Endometrium (tissue), 2 donors: Measurements from ENCODE around the gene POLE.

Experiments used
- FAIRE-seq: peaks from 2 replicates; lab custom pipeline; 2012; peaks lifted over from hg19 to GRCh38; lab: Jason Lieb, UNC
- donor health status: control.
- donor health status: control.

Gene POLE

DNA sequence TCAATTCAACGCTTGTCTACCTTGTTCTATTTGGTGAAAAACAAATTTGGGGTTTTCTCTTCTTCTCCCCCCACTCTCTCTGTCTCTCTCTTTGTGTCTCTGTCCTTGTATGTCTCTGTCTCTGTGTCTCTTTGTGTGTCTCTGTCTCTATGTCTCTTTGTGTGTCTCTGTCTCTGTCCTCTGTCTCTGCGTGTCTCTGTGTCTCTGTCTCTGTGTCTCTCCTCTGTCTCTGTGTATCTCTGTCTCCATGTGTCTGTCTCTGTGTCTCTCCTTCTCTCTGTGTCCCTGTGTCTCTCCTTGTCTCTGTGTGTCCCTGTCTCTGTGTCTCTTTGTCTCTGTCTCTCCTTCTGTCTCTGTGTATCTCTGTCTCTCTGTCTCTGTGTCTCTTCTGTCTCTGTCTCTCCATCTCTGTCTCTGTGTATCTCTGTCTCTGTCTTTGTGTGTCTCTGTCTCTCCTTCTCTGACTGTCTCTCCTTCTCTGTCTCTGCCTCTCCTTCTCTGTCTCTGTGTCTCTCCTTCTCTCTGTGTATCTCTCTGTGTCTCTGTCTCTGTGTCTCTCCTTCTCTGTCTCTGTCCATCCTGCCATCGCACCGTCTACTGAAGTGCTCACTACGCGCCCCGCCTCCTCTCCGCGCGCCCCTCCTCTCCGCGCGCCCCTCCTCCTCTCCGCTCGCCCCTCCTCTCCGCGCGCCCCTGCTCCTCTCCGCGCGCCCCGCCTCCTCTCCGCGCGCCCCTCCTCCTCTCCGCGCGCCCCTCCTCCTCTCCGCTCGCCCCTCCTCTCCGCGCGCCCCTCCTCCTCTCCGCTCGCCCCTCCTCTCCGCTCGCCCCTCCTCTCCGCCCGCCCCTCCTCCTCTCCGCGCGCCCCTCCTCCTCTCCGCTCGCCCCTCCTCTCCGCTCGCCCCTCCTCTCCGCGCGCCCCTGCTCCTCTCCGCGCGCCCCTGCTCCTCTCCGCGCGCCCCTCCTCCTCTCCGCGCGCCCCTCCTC lies 89.5 kb downstream of the POLE start:
- FAIRE-seq, result no peak

DNA sequence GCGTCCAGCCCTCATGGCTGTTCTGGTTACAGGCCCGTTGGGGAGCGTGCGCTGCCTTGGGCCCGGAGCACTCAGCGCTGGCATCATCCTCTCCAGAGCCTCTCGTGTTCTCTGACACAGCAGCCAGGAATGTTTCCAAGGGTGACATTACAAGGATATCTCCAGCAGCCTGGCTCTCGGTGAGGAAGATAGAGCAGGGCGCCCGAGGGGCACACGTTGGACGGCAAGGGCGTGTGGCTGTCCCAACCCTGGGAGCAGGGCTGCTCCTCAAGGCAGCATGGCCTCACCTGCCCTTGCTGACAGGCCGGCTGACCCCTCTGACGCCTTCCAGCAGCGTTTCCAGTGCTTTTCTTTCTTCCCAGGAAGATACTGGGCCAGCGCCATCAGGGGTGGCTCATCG lies 91.1 kb downstream of the POLE start:
- no peak for FAIRE-seq

DNA sequence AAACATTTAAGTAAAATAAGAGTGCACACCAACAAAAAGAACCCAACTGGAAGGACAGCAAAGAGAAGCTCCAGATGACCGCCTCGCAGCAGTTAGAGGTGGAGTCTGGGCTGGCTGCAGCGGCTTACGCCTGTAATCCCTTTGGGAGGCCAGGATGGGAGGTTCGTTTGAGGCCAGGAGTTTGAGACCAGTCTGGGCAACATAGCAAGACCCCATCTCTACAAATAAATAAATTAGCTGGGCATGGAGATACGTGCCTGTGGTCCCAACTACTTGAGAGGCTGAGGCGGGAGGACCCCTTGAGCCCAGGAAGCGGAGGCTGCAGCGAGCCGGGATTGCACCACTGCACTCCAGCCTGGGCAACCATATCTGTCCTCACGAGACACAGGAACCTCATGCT lies 92.0 kb downstream of the POLE start:
- no peak for FAIRE-seq

DNA sequence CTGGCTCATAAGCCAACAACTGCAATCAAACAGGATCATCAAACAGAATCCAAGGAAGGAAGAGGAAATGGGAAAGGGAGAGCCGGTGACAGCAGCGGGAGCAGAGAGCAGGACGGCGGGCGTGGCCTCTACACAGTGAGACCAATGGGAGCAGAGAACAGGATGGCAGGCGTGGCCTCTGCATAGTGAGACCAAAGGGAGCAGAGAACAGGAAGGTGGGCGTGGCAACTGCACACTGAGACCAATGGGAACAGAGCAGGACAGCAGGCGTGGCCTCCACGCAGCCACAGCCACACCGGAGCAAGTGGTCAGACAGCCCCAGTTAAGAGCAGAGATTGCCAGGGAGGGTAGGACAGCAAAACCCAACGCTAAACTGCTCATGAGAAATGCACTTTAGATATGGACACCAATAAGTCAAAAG lies 93.2 kb downstream of the POLE start:
- peak; percentile 96 for FAIRE-seq

DNA sequence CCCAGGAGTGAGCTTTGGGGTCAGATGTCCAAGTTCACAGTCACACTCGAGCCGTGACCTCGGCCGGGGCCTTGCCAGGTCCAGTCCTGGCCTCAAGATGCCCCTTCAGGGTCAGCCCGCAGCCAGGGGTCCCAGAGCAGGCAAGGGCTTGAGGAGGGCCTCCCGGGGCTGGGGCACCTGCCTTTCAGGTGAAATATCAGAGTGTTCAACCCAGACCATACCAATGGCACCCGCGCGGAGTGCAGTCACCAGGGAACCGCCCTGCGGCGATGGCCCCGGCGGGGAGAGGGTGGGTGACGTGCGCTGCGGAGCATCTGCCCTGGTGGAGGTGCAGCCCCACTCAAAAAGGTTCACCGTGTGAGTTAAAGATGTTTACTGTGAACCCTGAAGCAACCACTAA lies 93.6 kb downstream of the POLE start:
- no peak for FAIRE-seq

DNA sequence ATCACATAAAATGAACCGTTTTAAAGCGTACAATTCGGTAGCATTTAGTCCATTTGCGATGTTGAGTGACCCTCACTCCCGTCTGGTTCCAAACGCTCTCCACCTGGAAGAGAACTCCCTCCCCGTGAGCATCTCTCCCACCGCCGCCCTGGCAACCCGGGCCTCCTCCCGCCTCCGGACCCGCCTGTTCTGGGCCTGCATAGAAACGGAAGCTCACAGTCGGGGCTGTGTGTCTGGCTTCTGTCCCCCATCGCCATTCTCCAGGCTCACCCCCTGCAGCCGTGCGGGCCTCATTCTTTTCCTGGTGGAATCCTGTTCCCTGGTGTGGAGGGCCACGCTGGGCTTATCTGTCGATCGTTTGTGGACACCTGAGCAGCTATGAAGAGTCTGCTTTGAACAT lies 94.1 kb downstream of the POLE start:
- no peak for FAIRE-seq

DNA sequence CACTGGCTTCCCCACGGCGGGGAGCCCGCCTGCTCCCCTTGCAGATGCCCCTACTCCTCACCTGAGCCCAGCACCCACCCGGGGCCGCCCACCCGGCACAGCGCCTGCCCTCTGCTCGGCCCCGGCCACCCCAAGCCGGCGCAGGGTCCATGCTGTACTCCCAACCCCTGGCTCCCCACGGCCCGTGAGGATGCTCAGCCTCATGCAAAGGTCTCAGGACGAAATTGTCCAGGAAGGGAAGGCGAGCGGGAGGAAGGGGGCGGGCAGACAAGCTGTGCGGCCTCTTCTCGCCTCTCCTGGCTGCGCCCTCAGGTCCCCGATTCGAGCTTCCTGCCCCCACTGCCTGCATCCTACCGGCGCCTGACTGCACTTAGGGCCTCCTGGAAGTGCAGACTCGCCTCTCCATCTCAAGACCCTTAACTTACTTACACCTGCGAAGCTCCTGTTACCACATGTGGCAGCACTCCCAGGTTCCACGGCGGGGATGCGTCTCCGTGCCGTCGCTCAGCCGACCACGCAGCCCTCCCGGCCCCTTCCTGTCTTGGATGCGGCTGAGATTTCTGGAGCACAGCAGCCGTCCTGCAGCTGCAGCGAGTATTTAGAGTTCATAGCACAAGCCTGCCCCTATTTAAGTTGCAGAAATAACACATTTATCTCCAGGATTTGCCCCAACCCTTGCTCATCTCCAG lies 94.7 kb downstream of the POLE start:
- FAIRE-seq, result no peak

DNA sequence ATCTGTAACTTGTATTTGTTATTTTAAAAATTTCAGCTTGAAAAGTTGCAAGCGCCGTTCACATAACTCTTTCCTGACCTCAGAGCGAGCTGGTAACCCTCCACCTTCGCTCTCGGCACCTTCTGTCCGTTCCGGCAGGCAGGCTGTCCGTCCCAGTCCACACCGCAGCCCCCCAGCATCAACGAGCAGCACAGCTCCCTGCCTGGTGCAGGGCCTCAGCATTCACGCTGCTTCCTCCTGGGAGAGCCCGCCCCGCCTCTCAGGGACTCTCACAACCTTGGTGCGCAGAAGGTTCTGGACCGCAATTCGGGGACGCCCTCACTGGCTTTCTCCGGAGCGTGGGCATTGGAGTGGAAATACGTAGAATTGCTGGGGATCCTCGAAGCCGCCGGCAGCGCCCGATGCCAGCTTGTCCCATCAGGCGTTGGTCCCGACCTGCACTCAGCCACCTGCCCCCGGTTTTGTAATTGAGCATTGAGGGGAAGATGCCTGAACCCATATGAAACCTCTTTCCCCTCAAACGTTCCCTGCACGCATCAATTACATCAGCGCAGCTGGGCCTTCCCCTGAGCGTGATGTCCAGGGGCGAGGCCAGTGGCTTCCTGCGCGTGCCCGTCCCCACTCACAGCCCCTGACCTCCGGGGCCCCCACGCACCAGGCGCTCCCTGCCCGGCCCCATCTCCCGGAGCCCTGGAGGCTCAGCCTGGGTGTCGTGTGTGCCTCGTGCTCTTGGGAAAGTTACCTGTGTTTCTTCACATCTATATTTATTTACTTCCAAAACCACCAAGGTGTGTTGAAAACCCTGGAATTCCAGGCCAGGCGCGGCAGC lies 95.8 kb downstream of the POLE start:
- no peak for FAIRE-seq

DNA sequence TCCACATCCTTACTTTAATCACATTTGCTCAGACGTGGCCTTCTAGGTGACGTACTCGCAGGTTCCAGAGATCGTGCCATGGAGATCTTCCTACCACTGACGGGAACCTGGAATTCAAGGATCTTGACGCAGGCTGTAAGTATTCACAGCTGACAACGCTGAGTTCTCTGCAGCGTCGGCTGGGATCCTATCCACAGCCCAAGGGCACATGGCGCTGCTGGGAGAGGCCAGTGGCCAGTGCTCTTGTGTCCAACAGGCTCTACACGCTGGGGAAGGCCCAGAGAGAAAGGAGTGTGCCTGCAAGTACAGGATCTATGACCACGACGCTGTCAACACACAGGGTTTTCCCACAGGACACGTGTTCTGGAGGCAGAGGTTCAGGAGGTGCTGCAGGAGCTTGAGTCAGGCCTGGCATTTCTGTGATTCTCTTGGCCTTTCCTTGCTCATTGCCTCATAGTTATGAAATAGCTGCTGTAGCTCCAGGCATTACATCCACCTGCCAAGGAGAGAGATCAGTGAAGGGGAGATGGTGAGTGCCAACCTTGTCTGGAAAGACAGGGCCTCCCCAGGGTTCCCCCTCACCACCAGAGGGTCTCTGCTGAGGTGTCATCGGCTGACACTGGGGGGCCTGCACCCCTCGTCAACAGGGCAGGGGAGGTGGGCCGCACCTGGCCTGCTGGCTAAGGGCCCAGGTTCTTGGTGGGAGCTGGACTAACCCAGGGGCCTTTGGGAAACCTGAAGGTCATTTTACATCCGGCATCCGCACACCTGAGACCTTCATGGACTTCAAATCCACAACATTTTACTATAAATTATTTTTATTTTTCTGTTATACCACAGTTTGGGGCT lies 98.1 kb downstream of the POLE start:
- no peak for FAIRE-seq

DNA sequence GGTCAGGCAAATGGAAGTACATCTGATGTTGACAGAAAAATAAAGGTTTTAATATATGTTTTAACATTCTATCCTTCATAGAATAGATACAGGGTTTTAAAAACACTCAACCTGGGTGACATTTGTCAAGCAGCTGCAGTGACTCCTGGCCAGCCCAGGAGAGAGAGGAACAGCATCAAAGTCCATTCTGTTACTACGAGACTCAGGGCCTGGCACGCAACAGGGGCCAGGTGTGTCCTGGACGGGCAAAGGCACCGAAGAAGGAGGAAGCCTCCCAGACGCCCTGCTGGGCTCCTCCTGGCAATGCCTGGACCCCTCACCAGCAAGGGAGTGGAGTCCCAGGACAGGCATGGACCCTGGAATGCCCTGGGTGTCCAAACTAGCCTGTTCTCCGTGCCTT lies 98.8 kb downstream of the POLE start:
- FAIRE-seq, result no peak

DNA sequence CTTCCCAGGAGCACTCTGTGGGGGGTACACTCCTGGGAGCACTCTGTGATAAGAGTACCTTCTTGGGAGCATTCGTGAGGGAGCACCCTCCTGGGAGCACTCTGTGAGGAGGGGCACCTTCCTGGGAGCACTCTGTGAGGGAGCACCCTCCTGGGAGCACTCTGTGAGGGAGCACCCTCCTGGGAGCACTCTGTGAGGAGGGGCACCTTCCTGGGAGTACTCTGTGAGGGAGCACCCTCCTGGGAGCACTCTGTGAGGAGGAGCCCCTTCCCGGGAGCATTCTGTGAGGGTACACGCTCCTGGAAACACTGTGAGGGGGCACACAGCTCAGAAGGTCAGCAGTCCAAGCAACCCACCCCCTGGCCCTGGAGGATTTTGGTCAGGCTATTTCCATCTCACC lies 99.4 kb downstream of the POLE start:
- FAIRE-seq, result no peak

DNA sequence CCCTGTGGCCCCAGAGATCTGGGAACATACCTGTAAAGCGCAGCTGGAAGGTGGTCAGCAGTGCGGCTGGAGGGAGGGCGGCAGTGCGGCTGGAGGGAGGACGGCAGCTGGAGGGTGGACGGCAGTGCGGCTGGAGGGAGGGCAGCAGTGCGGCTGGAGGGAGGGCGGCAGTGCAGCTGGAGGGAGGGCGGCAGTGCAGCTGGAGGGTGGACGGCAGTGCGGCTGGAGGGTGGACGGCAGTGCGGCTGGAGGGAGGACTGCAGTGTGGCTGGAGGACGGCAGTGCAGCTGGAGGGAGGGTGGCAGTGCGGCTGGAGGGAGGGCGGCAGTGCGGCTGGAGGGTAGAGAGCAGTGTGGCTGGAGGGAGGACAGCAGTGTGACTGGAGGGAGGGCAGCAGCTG lies 100.2 kb downstream of the POLE start:
- no peak for FAIRE-seq

DNA sequence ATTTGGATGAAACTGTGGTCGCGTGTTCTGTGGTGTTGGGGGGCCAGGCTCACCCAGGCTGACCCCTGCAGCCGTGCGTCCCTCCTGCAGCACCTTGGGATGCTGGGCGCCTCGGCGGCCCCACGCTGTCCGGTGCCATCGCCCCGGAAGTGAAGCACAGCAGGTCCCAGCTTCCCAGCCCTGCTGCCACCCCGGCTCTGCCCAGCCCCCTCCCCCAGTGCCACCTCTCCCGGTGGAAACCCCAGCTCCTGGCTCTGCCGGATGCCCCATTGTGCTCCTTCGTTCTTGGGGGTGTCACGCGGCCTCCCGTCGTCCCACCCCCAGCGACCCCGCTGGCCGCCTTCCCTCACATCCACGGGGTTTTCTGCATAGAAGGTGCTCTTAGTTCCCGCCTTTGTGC lies 102.0 kb downstream of the POLE start:
- no peak for FAIRE-seq

DNA sequence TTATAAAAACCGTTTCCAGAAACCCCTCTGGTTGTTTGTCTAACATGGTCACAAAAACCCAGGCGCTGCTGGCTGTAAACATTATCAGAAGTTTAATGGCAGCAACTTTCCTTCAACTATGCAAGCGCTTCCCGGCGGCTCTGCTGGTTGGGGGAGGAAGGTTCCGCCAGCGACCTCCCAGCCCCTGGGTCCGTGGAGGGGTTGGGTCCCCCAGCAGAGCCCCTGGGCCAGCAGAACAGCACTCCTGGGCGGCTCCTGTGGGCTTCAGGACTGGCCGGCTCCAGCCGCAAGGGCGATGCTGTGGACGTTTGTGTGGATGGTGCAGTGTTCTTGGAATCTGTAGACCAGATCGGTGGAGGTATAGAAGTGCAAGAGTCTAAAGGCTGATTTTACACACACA lies 102.7 kb downstream of the POLE start:
- no peak for FAIRE-seq

DNA sequence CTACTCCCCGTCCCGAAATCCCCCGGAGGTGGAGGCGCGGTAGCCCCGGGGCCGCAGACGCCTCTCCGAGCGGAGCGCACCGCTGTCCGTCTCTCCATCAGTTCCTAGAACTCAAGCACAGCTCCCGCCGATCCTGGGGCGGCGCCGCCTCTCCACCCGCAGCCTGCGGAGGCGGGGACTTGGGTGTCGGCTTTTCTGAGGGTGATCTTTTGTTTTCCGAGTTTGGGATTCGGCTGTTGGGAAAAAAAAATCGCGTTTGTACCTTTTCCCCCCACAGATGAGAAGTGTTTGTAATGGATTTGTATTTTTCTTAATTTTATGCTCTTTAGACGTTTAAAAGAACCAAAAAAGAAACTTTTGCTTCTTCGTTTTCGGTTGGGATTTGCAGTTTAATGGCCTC lies 103.4 kb downstream of the POLE start:
- no peak for FAIRE-seq

DNA sequence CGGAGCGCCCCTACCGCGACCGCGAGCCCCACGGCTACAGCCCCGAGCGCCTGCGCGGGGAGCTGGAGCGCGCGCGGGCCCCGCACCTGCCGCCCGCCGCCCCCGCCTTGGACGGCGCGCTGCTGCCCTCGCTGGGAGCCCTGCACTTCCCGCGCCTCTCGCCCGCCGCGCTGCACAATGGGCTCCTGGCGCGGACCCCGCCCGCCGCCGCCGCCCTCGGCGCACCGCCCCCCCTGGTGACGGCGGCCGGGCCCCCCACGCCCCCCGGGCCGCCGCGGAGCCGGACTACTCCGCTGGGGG lies 103.8 kb downstream of the POLE start:
- no peak for FAIRE-seq

DNA sequence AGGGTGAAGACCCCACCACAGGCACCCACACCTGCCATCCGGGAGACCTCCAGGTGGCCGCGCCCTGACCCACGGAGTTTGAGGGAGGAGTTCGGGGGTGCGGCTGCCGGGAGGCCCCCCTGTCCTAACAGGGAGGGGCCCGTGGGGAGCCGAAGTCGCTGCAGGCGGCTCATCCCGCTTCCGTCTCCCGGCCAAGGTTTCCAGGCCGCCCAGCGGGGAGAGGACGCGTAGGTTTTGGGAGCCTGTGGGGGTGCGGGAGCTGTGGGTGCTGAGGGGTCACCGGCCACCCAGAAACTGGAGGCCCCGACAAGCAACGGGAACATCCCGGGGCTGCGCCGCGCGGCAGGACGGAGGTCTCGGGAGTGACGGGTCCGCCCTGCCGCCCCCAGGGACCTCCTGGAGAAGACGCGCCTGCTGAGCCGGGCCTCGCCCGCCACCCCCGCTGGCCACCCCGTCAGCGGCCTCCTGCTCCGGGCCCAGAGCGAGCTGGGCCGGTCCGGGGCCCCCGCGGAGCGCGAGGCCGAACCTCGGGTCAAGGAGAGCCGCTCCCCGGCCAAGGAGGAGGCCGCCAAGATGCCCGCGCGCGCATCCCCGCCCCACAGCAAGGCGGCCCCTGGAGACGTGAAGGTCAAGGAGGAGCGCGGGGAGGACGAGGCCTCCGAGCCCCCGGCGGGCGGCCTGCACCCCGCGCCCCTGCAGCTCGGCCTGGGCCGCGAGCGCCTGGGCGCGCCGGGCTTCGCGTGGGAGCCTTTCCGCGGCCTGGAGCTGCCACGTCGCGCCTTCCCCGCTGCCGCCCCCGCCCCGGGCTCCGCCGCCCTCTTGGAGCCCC lies 104.3 kb downstream of the POLE start:
- FAIRE-seq, result no peak

DNA sequence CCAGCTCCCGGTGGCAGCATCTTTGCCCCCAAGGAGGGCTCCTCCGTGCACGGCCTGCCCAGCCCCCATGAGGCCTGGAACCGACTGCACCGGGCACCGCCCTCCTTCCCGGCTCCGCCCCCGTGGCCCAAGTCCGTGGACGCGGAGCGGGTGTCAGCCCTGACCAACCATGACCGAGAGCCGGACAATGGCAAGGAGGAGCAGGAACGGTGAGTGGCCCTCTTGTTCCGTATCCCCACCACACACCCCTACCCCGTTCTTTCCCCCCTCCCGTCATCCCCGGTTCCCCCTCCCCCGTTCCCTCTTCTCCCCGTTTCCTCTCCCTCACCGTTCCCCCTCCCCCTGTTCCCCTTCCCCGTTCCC lies 105.1 kb downstream of the POLE start:
- no peak for FAIRE-seq

DNA sequence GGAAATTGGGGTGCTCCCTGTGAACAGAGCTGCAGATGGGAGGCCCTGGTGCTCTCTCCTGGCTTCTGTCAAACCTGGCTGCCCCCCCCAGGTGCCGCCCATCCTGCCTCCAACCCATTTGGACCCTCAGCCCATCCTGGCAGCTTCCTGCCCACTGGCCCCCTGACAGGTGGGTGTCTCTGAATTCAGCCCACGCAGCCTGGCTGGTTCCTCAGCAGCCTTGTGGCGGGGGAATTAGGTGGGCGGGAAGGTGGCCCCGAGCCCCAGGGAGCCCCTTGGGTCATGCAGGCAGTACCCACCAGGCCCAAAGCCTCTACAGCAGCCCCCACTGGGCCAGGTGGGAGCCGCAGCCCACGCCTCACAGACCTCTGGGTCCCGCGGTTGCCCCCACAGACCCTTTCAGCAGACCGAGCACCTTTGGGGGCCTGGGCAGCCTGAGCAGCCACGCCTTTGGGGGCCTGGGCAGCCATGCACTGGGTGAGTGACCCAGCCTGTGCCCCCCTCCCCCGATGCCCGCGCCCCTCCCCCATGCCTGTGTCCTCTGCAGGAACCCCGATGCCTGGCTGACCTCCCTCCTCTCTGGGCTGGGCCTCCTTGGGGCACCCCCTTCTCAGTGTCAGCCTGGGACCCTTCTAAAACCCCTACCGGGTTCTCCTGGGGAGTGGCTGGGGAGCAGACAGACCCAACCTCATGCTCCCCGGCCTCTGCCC lies 105.6 kb downstream of the POLE start:
- FAIRE-seq, result no peak

DNA sequence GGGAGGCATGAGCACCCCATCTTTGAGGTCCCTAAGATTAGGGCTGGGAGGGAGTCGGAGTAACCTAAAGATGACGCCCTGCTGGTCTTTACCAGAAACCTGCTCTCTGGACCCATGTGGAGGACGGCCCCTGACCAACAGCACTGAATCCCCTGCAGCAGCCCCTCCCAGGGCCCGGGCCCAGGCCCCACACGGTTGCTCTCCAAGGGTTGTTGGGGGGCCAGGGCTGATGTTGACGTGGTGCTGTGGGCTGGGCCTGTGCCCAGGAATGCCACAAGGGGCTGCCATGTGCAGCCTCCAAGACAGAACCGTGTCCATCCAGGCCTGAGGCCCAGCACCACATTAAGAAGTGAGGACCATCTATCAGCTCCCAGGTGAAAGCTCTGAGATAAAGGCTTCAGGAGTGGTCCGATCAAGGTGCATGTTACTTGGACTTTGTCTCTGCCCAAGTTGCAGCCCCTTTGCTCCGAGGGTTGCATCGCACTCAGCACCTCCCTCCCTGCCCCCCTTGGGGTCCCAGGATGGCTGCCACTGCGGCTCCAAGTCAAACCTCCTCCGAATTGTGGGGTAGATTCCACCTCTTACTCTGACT lies 106.3 kb downstream of the POLE start:
- FAIRE-seq, result no peak
